ENCODE measurements around the gene PIK3CD. TPM values are rescaled to one million over a fixed set of nuclear protein-coding genes. Genes with fewer than 3 reads are reported as not detected.

The PIK3CD gene
- total RNA-seq, 1 experiment from 2014 or later = 23.1 TPM

DNA sequence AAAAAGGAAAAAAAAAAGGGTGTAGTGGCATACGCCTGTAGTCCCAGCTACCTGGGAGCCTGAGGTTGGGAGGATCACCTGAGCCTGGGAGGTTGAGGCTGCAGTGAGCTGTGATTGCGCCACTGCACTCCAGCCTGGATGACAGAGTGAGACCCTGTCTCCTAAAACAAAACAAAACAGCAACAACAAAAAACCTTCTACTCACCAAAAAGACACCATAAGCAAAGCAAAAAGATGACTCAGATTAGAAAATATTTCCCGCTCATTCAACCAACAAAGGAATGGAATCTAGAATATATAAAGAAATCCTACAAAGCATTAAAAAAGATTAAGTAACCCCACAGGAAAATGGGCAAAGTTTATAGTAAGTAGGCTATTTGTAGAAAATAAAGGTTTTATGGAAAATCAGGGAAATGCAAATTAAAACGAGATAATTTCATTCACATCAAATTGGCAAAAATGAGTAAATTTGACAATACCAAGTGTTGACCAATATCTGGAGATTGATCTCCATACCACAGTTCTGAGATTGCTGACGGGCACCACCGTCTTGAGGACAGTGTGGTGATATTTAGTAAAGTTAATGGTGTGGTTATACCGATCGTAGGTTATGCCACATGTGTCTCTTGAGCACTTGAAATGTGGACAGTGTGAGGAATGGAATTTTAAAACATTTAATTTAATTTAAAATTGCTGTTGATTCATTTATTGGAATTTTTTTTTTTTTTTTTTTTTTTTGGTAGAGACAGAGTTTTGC, 54.0 kb downstream of the PIK3CD start (continued):
- TF ChIP-seq, protein P1, sequence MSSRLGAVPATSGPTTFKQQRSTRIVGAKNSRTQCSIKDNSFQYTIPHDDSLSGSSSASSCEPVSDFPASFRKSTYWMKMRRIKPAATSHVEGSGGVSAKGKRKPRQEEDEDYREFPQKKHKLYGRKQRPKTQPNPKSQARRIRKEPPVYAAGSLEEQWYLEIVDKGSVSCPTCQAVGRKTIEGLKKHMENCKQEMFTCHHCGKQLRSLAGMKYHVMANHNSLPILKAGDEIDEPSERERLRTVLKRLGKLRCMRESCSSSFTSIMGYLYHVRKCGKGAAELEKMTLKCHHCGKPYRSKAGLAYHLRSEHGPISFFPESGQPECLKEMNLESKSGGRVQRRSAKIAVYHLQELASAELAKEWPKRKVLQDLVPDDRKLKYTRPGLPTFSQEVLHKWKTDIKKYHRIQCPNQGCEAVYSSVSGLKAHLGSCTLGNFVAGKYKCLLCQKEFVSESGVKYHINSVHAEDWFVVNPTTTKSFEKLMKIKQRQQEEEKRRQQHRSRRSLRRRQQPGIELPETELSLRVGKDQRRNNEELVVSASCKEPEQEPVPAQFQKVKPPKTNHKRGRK (CRISPR knock-in tag; IDR thresholded peaks at IDR 0.05; ENCODE audit: borderline replicate concordance) = no peak
- TF ChIP-seq, protein P2, sequence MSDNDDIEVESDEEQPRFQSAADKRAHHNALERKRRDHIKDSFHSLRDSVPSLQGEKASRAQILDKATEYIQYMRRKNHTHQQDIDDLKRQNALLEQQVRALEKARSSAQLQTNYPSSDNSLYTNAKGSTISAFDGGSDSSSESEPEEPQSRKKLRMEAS (CRISPR knock-in tag; IDR thresholded peaks at IDR 0.05) = no peak
- TF ChIP-seq ZNF219 (CRISPR knock-in tag; IDR thresholded peaks at IDR 0.05; ENCODE audit: borderline replicate concordance) = no peak
- no peak for TF ChIP-seq PRRX2 (CRISPR knock-in tag; IDR thresholded peaks at IDR 0.05)
- TF ChIP-seq, protein P3, sequence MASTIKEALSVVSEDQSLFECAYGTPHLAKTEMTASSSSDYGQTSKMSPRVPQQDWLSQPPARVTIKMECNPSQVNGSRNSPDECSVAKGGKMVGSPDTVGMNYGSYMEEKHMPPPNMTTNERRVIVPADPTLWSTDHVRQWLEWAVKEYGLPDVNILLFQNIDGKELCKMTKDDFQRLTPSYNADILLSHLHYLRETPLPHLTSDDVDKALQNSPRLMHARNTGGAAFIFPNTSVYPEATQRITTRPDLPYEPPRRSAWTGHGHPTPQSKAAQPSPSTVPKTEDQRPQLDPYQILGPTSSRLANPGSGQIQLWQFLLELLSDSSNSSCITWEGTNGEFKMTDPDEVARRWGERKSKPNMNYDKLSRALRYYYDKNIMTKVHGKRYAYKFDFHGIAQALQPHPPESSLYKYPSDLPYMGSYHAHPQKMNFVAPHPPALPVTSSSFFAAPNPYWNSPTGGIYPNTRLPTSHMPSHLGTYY (CRISPR knock-in tag; IDR thresholded peaks at IDR 0.05) = no peak
- no peak for TF ChIP-seq IRF2 (CRISPR knock-in tag; IDR thresholded peaks at IDR 0.05; ENCODE audit: borderline replicate concordance, low read depth)
- TF ChIP-seq, protein P4, sequence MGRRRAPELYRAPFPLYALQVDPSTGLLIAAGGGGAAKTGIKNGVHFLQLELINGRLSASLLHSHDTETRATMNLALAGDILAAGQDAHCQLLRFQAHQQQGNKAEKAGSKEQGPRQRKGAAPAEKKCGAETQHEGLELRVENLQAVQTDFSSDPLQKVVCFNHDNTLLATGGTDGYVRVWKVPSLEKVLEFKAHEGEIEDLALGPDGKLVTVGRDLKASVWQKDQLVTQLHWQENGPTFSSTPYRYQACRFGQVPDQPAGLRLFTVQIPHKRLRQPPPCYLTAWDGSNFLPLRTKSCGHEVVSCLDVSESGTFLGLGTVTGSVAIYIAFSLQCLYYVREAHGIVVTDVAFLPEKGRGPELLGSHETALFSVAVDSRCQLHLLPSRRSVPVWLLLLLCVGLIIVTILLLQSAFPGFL (CRISPR knock-in tag; IDR thresholded peaks at IDR 0.05; ENCODE audit: borderline replicate concordance) = no peak
- TF ChIP-seq, protein P5, sequence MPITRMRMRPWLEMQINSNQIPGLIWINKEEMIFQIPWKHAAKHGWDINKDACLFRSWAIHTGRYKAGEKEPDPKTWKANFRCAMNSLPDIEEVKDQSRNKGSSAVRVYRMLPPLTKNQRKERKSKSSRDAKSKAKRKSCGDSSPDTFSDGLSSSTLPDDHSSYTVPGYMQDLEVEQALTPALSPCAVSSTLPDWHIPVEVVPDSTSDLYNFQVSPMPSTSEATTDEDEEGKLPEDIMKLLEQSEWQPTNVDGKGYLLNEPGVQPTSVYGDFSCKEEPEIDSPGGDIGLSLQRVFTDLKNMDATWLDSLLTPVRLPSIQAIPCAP (CRISPR knock-in tag; IDR thresholded peaks at IDR 0.05) = no peak
- no peak for TF ChIP-seq ATF1 (CRISPR knock-in tag; IDR thresholded peaks at IDR 0.05)
- TF ChIP-seq, protein P6, sequence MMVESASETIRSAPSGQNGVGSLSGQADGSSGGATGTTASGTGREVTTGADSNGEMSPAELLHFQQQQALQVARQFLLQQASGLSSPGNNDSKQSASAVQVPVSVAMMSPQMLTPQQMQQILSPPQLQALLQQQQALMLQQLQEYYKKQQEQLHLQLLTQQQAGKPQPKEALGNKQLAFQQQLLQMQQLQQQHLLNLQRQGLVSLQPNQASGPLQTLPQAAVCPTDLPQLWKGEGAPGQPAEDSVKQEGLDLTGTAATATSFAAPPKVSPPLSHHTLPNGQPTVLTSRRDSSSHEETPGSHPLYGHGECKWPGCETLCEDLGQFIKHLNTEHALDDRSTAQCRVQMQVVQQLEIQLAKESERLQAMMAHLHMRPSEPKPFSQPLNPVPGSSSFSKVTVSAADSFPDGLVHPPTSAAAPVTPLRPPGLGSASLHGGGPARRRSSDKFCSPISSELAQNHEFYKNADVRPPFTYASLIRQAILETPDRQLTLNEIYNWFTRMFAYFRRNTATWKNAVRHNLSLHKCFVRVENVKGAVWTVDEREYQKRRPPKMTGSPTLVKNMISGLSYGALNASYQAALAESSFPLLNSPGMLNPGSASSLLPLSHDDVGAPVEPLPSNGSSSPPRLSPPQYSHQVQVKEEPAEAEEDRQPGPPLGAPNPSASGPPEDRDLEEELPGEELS (CRISPR knock-in tag; IDR thresholded peaks at IDR 0.05) = no peak
- TF ChIP-seq, protein P7, sequence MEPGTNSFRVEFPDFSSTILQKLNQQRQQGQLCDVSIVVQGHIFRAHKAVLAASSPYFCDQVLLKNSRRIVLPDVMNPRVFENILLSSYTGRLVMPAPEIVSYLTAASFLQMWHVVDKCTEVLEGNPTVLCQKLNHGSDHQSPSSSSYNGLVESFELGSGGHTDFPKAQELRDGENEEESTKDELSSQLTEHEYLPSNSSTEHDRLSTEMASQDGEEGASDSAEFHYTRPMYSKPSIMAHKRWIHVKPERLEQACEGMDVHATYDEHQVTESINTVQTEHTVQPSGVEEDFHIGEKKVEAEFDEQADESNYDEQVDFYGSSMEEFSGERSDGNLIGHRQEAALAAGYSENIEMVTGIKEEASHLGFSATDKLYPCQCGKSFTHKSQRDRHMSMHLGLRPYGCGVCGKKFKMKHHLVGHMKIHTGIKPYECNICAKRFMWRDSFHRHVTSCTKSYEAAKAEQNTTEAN (CRISPR knock-in tag; IDR thresholded peaks at IDR 0.05) = no peak

DNA sequence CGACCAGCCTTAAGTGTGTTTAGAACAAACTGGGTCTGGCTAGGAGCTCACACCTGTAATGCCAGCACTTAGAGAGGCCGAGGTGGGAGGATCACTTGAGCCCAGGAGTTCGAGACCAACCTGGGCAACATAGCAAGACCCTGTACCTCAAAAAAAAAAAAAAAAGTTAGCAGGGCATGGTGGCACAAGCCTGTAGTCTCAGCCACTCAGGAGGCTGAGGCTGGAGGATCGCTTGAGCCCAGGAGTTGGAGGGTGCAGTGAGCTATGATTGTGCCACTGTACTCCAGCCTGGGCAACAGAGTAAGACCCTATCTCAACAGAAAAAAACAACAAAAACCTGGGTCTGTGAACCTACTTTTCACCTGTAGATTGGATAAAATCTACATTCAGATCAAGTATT, 54.6 kb downstream of the PIK3CD start:
- no peaks in the 10 kb centered on the region for H3K4me1 Mint-ChIP-seq
- peaks cover 14% of the 10 kb centered on the region for H3K36me3 Mint-ChIP-seq
- POLR2A ChIA-PET = interaction anchor here (0.6 kb wide), 1 partner anchor 24 kb away, joined by 3 read pairs; no protein-coding TSS in a partner anchor
- ATAC-seq = no peak
- TF ChIP-seq ZNF121 (CRISPR knock-in tag; IDR thresholded peaks at IDR 0.05) = 0 out of 2 replicates have a peak, but pooled peaks have one; percentile 63
- TF ChIP-seq RELA (CRISPR knock-in tag; IDR thresholded peaks at IDR 0.05; ENCODE audit: borderline replicate concordance) = no peak
- DNase-seq (ENCODE audit: low spot score) = no peak
- H3K4me3 Mint-ChIP-seq = no peak overlapping the region
- H3K27me3 Mint-ChIP-seq (ENCODE audit: low read depth) = no peaks in the 10 kb centered on the region
- CTCF ChIA-PET = interaction anchor here (0.7 to 4.5 kb wide), 3 partner anchors 11 to 1516 kb away, joined by 3 to 18 read pairs (median 3); no protein-coding TSS in a partner anchor
- H3K27ac Mint-ChIP-seq = no peak overlapping the region
- H3K9me3 Mint-ChIP-seq = peaks cover 7% of the 10 kb centered on the region
